Measurements from ENCODE around the gene ING3.

The ING3 gene

DNA sequence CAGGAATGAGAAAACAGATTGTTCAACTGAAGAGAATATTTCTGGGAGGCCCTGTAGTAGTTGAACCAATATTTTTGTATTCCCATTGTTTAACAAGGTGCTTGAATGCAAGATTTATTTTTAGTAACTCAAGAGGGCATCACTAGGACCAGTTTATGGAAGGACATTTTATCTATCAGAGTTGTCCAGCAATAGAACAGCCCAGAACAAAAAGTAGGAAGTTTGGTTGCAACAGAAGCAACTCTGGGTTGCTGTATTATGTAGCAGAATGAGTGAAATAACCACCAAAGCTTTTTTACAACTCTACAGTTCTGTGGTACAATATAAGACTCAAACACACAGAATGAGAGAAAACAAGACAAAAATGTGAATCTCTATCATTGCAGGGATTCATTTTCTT lies 72.6 kb downstream of the ING3 start:
- H3K4me1 ChIP-seq (ENCODE audit: control insufficient read depth in 5 of 5, insufficient read depth in 5 of 5, low read length in 5 of 5) = peaks cover 0 to 48% (median 45%) of the 10 kb centered on the region in 5 donors
- peaks cover 0 to 3% (median 0%) of the 10 kb centered on the region in 5 donors for H3K36me3 ChIP-seq (ENCODE audit: control insufficient read depth in 5 of 5, insufficient read depth in 5 of 5, low read length in 5 of 5)
- peak overlapping the region; percentile 26 for H3K27ac ChIP-seq (ENCODE audit: low read depth, low read length)
- H3K27me3 ChIP-seq (ENCODE audit: control insufficient read depth in 5 of 5, insufficient read depth in 4 of 5, low read length in 5 of 5) = no peaks in the 10 kb centered on the region
- H3K9ac ChIP-seq (ENCODE audit: low read length in 5 of 5) = no peak overlapping the region
- peaks cover 0 to 2% (median 0%) of the 10 kb centered on the region in 5 donors for H3K9me3 ChIP-seq (ENCODE audit: control insufficient read depth in 5 of 5, low read length in 5 of 5)
- H3K4me3 ChIP-seq (ENCODE audit: low read depth in 1 of 5, low read length in 5 of 5) = peak overlapping the region in 1 of 5 donors; percentile 1

DNA sequence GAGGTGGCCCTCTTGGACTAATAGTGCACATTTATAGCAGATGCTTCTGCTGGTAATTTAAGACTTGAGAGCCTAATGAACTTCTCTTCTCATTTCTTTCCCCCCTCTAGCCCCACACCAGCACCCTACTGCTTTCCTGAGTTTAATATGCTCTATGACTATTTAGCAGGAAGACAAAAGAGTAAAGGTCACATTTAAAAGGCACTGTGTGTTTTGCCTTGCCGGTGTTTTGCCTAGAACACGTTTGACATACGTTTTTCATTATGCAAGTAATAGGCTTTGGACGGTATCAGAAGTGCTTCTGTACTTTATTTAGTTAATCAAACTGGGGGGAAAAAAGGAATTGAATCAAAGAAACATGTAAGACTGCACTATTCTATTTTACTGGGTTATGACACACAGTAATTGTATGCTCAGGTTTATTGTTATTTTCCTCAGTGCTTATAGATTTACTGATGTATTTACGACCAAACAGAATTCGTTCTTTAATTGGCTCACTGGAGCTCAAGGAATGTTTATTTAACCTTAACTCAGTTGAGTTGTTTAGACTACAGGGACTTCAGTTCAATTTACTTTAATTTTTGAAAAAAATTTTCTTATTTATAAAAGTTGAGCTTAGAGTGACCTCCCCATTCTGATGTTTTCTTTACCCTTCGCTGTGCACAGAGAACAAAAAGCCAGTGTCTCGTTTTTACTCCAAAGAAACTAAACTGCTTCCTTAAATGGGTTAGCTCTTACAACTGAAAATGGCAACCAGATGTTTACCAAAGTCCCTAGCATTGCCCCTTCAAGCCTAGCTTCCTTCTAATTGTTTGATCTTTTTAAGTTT lies 73.3 kb downstream of the ING3 start:
- Histone ChIP-seq H3K27me3 (ENCODE audit: control insufficient read depth in 5 of 5, insufficient read depth in 4 of 5, low read length in 5 of 5) (no peaks in the 10 kb centered on the region), H3K36me3 (ENCODE audit: control insufficient read depth in 5 of 5, insufficient read depth in 5 of 5, low read length in 5 of 5) (peaks cover 0 to 3% (median 0%) of the 10 kb centered on the region in 5 donors), H3K4me1 (ENCODE audit: control insufficient read depth in 5 of 5, insufficient read depth in 5 of 5, low read length in 5 of 5) (peaks cover 0 to 47% (median 41%) of the 10 kb centered on the region in 5 donors), H3K27ac (ENCODE audit: low read depth, low read length) (peak overlapping the region; percentile 26), H3K4me3 (ENCODE audit: low read depth in 1 of 5, low read length in 5 of 5) (peak overlapping the region in 1 of 5 donors; percentile 1), H3K9me3 (ENCODE audit: control insufficient read depth in 5 of 5, low read length in 5 of 5) (peaks cover 0 to 2% (median 0%) of the 10 kb centered on the region in 5 donors), H3K9ac (ENCODE audit: low read length in 5 of 5) (no peak overlapping the region)

DNA sequence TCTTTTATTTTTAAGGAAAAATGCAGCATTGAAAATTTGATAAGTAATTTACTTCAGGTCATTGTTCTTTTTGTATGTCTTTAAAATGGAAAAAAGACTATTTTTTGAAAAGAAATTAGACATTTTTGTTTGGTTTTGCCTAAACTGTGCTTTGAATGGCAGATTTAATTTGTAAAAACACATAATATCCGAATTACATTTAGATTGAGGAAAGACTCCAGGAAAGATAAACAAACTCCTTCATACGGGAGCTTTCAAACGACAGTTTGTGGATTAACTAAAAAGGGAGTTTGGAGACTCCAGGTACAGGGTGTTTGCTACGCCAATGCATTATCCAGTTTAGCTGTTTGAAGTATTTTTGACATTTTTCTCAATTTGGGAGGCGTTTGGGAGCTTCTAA lies 74.0 kb downstream of the ING3 start:
- Histone ChIP-seq H3K27ac (ENCODE audit: low read depth, low read length) (peak overlapping the region; percentile 26), H3K9me3 (ENCODE audit: control insufficient read depth in 5 of 5, low read length in 5 of 5) (peaks cover 0 to 2% (median 0%) of the 10 kb centered on the region in 5 donors), H3K36me3 (ENCODE audit: control insufficient read depth in 5 of 5, insufficient read depth in 5 of 5, low read length in 5 of 5) (peaks cover 0 to 3% (median 0%) of the 10 kb centered on the region in 5 donors), H3K27me3 (ENCODE audit: control insufficient read depth in 5 of 5, insufficient read depth in 4 of 5, low read length in 5 of 5) (no peaks in the 10 kb centered on the region), H3K4me3 (ENCODE audit: low read depth in 1 of 5, low read length in 5 of 5) (peak overlapping the region in 1 of 5 donors; percentile 5), H3K4me1 (ENCODE audit: control insufficient read depth in 5 of 5, insufficient read depth in 5 of 5, low read length in 5 of 5) (peaks cover 0 to 41% (median 38%) of the 10 kb centered on the region in 5 donors), H3K9ac (ENCODE audit: low read length in 5 of 5) (no peak overlapping the region)

DNA sequence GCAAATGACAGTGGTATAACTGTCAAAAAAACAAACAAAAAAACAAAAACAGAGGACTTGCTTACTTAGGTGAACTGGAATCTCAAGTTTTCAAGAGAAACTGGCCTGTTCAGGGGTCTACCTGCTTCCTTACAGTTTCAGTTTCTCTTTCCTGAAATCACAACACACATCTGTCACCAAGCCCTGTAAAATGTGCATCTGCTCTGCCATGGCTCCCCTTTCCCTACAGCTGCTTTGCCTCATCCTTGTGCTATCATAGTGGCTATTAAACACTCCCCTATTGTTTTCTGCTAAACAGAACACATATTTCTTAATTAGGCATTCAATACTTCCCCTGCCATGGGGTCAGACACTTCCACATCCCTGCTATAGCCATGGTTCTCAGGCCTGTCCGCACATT lies 75.6 kb downstream of the ING3 start:
- Histone ChIP-seq H3K36me3 (ENCODE audit: control insufficient read depth in 5 of 5, insufficient read depth in 5 of 5, low read length in 5 of 5) (peaks cover 0 to 3% (median 0%) of the 10 kb centered on the region in 5 donors), H3K9me3 (ENCODE audit: control insufficient read depth in 5 of 5, low read length in 5 of 5) (peaks cover 0 to 2% (median 0%) of the 10 kb centered on the region in 5 donors), H3K4me1 (ENCODE audit: control insufficient read depth in 5 of 5, insufficient read depth in 5 of 5, low read length in 5 of 5) (peaks cover 0 to 34% (median 24%) of the 10 kb centered on the region in 5 donors), H3K27ac (ENCODE audit: low read depth, low read length) (no peak overlapping the region), H3K4me3 (ENCODE audit: low read depth in 1 of 5, low read length in 5 of 5) (no peak overlapping the region), H3K27me3 (ENCODE audit: control insufficient read depth in 5 of 5, insufficient read depth in 4 of 5, low read length in 5 of 5) (no peaks in the 10 kb centered on the region), H3K9ac (ENCODE audit: low read length in 5 of 5) (no peak overlapping the region)

DNA sequence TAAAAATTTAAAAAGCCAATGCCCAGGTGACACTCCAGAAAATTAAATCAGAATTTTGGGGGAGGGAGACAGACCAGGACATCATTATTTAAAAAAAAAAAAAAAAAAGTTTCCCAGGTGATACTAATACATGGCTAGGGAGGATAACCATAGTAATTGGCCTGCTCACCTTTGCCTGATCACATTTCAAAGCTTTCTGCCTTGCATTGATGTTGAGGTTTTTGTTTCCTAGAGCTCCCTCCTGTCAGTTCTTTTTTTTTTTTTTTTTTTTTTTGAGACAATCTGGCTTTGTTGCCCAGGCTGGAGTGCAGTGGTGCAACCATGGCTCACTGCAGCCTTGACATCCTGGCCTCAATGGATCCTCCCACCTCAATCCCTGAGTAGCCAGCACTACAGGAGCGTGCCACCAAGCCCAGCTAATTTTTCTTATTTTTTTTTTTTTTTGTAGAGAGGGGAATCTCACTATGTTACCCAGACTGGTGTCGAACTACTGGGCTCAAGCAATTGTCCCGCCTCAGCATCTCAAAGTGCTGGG lies 76.1 kb downstream of the ING3 start:
- H3K4me3 ChIP-seq (ENCODE audit: low read depth in 1 of 5, low read length in 5 of 5) = no peak overlapping the region
- peaks cover 0 to 34% (median 24%) of the 10 kb centered on the region in 5 donors for H3K4me1 ChIP-seq (ENCODE audit: control insufficient read depth in 5 of 5, insufficient read depth in 5 of 5, low read length in 5 of 5)
- no peak overlapping the region for H3K27ac ChIP-seq (ENCODE audit: low read depth, low read length)
- no peak overlapping the region for H3K9ac ChIP-seq (ENCODE audit: low read length in 5 of 5)
- H3K9me3 ChIP-seq (ENCODE audit: control insufficient read depth in 5 of 5, low read length in 5 of 5) = peaks cover 0 to 2% (median 0%) of the 10 kb centered on the region in 5 donors
- peaks cover 0 to 3% (median 0%) of the 10 kb centered on the region in 5 donors for H3K36me3 ChIP-seq (ENCODE audit: control insufficient read depth in 5 of 5, insufficient read depth in 5 of 5, low read length in 5 of 5)
- no peaks in the 10 kb centered on the region for H3K27me3 ChIP-seq (ENCODE audit: control insufficient read depth in 5 of 5, insufficient read depth in 4 of 5, low read length in 5 of 5)

Measured in subcutaneous abdominal adipose tissue (tissue), 5 donors.